SU-DHL-6 (cell line): ENCODE data around the gene OSCP1.
A peak's percentile ranks its signal among the peaks of the same experiment; 100 is the strongest.

Experiments used
- H2AFZ ChIP-seq: fragments of 200-600 bp; sonication (generic); 2 replicates; pipeline ENCODE4 v1.6.1; 2014; ENCODE audit warnings: low read depth, mild to moderate bottlenecking, moderate library complexity, mixed read lengths, antibody characterized with exemption, low read length; ENCODE audit not compliant: severe bottlenecking
- H3F3A ChIP-seq: fragments of 200-600 bp; shearing (Covaris generic); 2 replicates; pipeline ENCODE4 v1.6.0; 2016; ENCODE audit warnings: antibody characterized with exemption, mild to moderate bottlenecking; ENCODE audit not compliant: insufficient read depth
- H3K27ac ChIP-seq: fragments of 200-600 bp; sonication (generic); 2 replicates; pipeline ENCODE4 v1.5.1; 2016; ENCODE audit warnings: low read depth, mild to moderate bottlenecking, low read length, moderate library complexity, mixed read lengths
- H3K27me3 ChIP-seq: fragments of 200-600 bp; sonication (generic), shearing (Covaris generic); 2 replicates; pipeline ENCODE4 v1.6.0; 2014; ENCODE audit warnings: mild to moderate bottlenecking, low read length
- H3K36me3 ChIP-seq: fragments of 200-600 bp; sonication (generic); 2 replicates; pipeline ENCODE4 v1.6.1; 2014; ENCODE audit warnings: mild to moderate bottlenecking, low read length, mixed read lengths
- H3K4me2 ChIP-seq: fragments of 300-600, 200-600 bp; shearing (Covaris generic), sonication (generic); 2 replicates; pipeline ENCODE4 v1.6.0; 2014; ENCODE audit warnings: low read length, low read depth, mild to moderate bottlenecking; ENCODE audit not compliant: poor library complexity, severe bottlenecking
- H3K4me3 ChIP-seq: fragments of 200-600 bp; sonication (generic); 2 replicates; pipeline ENCODE4 v1.5.1; 2014; ENCODE audit warnings: antibody characterized with exemption, low read length, mild to moderate bottlenecking, mixed read lengths; ENCODE audit not compliant: insufficient read depth, poor library complexity, severe bottlenecking
- H3K79me2 ChIP-seq: fragments of 200-600 bp; sonication (generic); 2 replicates; pipeline ENCODE4 v1.6.1; 2014; ENCODE audit warnings: mild to moderate bottlenecking, low read length, moderate library complexity; ENCODE audit not compliant: insufficient read depth
- H3K9ac ChIP-seq: fragments of 200-600 bp; sonication (generic); 2 replicates; pipeline ENCODE4 v1.7.0; 2014; ENCODE audit warnings: mild to moderate bottlenecking, low read length
- H3K9me2 ChIP-seq: fragments of 200-600 bp; sonication (generic); replicated peaks from 2 replicates; pipeline ENCODE4 v1.6.1; 2014; ENCODE audit warnings: low read length; ENCODE audit not compliant: insufficient read depth
- H3K9me3 ChIP-seq: fragments of 200-600 bp; sonication (generic); 2 replicates; pipeline ENCODE4 v1.6.1; 2014; ENCODE audit warnings: low read length, mixed read lengths; ENCODE audit not compliant: insufficient read depth
- H4K20me1 ChIP-seq: fragments of 200-600 bp; sonication (generic); 2 replicates; pipeline ENCODE4 v1.6.1; 2014; ENCODE audit warnings: low read depth, mild to moderate bottlenecking, antibody characterized with exemption, low read length, moderate library complexity, mixed read lengths
- EZH2phosphoT487 ChIP-seq: fragments of 200-600 bp; sonication (generic), shearing (Covaris generic); conservative IDR thresholded peaks from 2 replicates; pipeline ENCODE4 v1.6.1; 2018; ENCODE audit warnings: mild to moderate bottlenecking, antibody characterized with exemption, low read length, moderate library complexity, mixed read lengths
- TF ChIP-seq, protein P1 (sequence below): fragments of 200-600 bp; sonication (generic); IDR thresholded peaks from one replicate; pipeline ENCODE4 v1.5.1; 2017; ENCODE audit warnings: antibody characterized with exemption, mild to moderate bottlenecking, low read length, moderate library complexity; ENCODE audit not compliant: insufficient read depth, poor library complexity, severe bottlenecking

Gene OSCP1

DNA sequence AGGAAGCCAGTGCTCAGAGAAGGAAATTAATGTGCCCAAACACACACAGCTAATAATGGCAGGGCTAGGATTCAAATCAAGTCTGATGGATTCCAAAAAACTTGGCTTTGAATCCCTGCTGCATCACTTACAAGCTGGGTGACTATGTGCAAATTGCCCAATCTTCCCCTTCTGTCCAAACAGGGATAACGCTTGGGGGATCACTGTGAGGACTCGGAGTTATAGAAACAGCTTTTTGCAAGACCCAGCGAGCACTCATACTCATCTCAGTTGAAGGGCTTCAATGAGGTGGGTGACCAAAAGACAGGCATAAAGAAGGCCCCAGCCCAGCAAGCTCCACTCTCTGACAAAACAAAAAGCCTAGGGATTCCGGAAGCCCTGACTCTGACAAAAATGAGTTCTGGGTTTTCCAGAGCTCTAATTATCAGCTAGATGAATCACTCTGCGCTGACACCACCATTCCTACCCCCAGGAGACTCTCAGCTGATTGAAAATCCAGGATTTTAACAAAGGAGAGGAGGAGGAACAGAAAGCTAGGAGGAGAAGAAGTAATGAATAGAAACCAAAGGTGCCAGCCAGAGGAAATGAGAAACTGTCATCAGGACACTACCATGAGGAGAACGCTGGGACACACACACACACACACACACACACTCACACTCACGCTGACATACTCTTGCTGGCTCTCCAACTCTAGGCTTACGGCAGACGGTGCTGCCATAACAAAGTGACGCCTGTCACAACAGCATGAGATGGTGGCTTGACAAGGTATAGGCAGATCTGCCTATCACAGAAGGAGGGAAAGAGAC, 62.9 kb downstream of the OSCP1 start:
- H4K20me1 ChIP-seq = peaks cover 3% of the 10 kb centered on the region; the same call in 1 of the 2 replicates
- peaks cover 51% of the 10 kb centered on the region for H3F3A ChIP-seq
- H3K4me2 ChIP-seq = peak overlapping the region; percentile 96
- H2AFZ ChIP-seq = no peak overlapping the region
- no peaks in the 10 kb centered on the region for H3K36me3 ChIP-seq
- H3K9me2 ChIP-seq = no peaks in the 10 kb centered on the region
- peaks cover 29% of the 10 kb centered on the region for H3K79me2 ChIP-seq
- peak overlapping the region; percentile 60 for H3K4me3 ChIP-seq
- H3K27me3 ChIP-seq = no peaks in the 10 kb centered on the region
- H3K9me3 ChIP-seq = no peaks in the 10 kb centered on the region
- H3K9ac ChIP-seq = peak overlapping the region; percentile 74
- no peak for TF ChIP-seq EZH2phosphoT487
- TF ChIP-seq, protein P1, sequence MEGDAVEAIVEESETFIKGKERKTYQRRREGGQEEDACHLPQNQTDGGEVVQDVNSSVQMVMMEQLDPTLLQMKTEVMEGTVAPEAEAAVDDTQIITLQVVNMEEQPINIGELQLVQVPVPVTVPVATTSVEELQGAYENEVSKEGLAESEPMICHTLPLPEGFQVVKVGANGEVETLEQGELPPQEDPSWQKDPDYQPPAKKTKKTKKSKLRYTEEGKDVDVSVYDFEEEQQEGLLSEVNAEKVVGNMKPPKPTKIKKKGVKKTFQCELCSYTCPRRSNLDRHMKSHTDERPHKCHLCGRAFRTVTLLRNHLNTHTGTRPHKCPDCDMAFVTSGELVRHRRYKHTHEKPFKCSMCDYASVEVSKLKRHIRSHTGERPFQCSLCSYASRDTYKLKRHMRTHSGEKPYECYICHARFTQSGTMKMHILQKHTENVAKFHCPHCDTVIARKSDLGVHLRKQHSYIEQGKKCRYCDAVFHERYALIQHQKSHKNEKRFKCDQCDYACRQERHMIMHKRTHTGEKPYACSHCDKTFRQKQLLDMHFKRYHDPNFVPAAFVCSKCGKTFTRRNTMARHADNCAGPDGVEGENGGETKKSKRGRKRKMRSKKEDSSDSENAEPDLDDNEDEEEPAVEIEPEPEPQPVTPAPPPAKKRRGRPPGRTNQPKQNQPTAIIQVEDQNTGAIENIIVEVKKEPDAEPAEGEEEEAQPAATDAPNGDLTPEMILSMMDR = no peak
- H3K27ac ChIP-seq = peak overlapping the region; percentile 96

DNA sequence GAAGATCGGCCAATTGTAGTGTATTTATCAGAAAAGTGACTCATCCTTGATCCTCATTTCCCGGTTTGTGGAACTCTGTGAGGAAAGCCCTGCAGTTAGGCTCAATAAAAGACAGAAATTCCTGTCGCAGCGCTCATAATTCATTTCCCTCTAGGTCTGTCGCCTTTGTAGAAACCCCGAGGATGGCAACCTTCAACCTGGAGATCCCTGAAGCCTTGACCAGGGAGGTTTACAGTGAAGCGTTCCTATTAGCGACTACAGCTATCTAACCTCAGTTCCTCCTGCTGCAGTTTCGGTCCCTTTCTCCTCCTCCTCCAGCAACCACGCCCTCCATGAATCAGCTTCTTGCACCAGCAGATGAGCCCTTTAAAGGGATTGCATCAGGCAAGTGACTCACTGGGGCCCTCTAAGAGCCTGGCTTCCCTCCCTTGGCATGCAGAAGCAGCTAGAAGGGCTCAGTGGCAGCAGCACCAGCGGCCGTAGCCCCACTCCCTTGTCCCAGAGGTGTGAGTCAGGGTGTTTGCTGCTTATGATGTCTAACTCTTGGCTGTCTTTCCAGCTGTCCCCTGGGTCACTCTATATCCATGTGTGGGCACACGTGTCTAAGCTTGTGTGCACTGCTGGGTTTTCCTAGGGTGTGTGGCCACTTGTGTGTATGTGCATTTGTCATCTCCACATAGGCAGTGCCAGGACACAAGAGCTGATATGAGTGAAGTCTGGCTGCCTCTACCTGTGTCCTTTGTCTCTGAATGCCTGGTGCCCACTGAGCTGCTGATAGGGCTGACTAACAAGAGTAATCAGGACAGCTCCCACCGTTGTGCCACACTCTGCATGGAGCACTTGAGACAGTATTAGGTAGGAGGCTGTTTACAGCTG, 63.7 kb downstream of the OSCP1 start:
- peak overlapping the region; percentile 74 for H3K9ac ChIP-seq
- H3K4me3 ChIP-seq = peak overlapping the region; percentile 60
- TF ChIP-seq EZH2phosphoT487 = no peak
- TF ChIP-seq, protein P1 = no peak
- peaks cover 48% of the 10 kb centered on the region for H3F3A ChIP-seq
- H3K27me3 ChIP-seq = no peaks in the 10 kb centered on the region
- H3K79me2 ChIP-seq = peaks cover 37% of the 10 kb centered on the region
- peak overlapping the region; percentile 96 for H3K27ac ChIP-seq
- peak overlapping the region; percentile 96 for H3K4me2 ChIP-seq
- no peaks in the 10 kb centered on the region for H3K36me3 ChIP-seq
- no peaks in the 10 kb centered on the region for H3K9me2 ChIP-seq
- H2AFZ ChIP-seq = no peak overlapping the region
- peaks cover 3% of the 10 kb centered on the region; the same call in 1 of the 2 replicates for H4K20me1 ChIP-seq
- H3K9me3 ChIP-seq = no peaks in the 10 kb centered on the region

DNA sequence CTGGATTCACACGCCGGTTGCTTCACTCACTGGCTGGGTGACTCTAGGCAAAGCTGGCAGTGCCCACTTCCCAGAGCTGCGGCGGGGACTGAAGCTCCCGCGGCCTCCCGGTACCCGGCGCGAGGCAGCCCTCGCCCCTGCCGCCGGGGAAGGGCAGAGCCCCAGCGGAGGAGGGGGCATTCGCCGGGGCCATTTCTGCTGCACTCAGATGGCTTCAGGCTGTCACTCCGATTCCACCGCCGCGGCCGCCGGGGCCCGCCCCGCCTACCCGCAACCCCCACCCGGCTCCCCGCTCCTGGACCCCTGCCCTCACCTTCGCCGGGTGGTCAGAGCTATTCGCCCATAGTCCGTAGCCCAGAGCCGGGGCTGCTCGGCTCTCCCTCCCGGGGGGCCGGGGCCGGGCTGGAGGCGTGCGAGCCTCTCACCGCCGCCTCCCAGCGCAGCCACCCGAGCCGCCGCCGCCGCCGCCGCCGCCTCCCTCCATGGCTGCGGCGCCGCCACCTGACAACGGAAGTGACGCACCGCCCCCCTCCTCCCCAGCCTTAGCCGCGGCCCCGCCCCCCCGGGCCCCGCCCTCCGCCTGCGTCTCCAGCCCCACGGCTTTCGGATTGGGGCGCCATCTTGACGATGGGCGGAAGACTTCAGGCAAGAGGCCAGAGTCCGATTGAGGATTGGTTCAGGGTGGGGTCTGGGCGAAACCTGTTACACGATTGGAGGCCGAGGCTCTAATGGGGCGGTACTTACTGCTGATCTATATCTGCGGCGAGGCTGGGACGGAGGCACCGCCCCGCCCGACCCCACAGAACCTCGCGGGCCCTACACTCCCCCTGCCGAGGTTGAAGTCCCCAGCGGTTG, 64.6 kb downstream of the OSCP1 start, which contains the start of gene STK40:
Gene STK40 (minus strand): TSS at position 515 of the 855 bp plus-strand sequence. CDS start 24,592 bp downstream, outside the sequence.
- Histone ChIP-seq H4K20me1 (peaks cover 3% of the 10 kb centered on the region; the same call in 1 of the 2 replicates), H3K4me3 (peak within 1 kb of the TSS; percentile 94), H3K9ac (peak within 1 kb of the TSS; percentile 90), H3K27ac (peak within 1 kb of the TSS; percentile 96), H3K36me3 (no peaks in the 10 kb centered on the region), H3F3A (peaks cover 39% of the 10 kb centered on the region), H3K9me3 (no peaks in the 10 kb centered on the region), H3K79me2 (peaks cover 46% of the 10 kb centered on the region), H2AFZ (no peak within 1 kb of the TSS), H3K27me3 (no peaks in the 10 kb centered on the region), H3K9me2 (no peaks in the 10 kb centered on the region), H3K4me2 (peak within 1 kb of the TSS; percentile 96)
- TF ChIP-seq, protein P1 = no peak
- TF ChIP-seq EZH2phosphoT487 = no peak
